OCI-LY1 (cell line): ENCODE data around the gene FAM149A.

Experiments used
- CTCF ChIP-seq: fragments of 200-600 bp; sonication (generic), shearing (Covaris generic); IDR thresholded peaks from 2 replicates; pipeline ENCODE4 v1.5.1; 2017; ENCODE audit warnings: mild to moderate bottlenecking, antibody characterized with exemption, low read length, moderate library complexity, mixed read lengths
- EZH2 ChIP-seq: fragments of 200-600 bp; sonication (generic), shearing (Covaris generic); IDR thresholded peaks from 2 replicates; pipeline ENCODE4 v1.8.0; 2017; ENCODE audit warnings: borderline replicate concordance, mixed run types, mild to moderate bottlenecking, antibody characterized with exemption, low read length, moderate library complexity, mixed read lengths

GRCh38 chr4:186104890-186105646 is 564 bp downstream of the FAM149A start:
- peak; percentile 15; the same call in 1 of the 2 replicates for TF ChIP-seq CTCF
- TF ChIP-seq EZH2 = no peak
